HepG2 (cell line): ENCODE data around the gene KIAA1217. TPM values are rescaled to one million over a fixed set of nuclear protein-coding genes. Genes with fewer than 3 reads are reported as not detected.

Experiments used
- BCL6 ChIP-seq: IDR thresholded peaks from 2 replicates; pipeline ENCODE4 v1.6.1; 2016; ENCODE audit warnings: missing genetic modification reagents, missing compliant biosample characterization
- CBX1 ChIP-seq: IDR thresholded peaks from one replicate; pipeline ENCODE4 v1.6.1; 2016; ENCODE audit warnings: antibody characterized with exemption, low read depth
- ELK4 ChIP-seq: sonication (generic); formaldehyde crosslinking; IDR thresholded peaks from 2 replicates; pipeline ENCODE4 v1.9.0; 2021; ENCODE audit warnings: missing genetic modification reagents, borderline replicate concordance
- FOXJ3 ChIP-seq: sonication (generic); formaldehyde crosslinking; IDR thresholded peaks from 2 replicates; pipeline ENCODE4 v1.4.0; 2020; ENCODE audit warnings: missing genetic modification reagents, mild to moderate bottlenecking, borderline replicate concordance
- FOXM1 ChIP-seq: sonication (generic); formaldehyde crosslinking; IDR thresholded peaks from 2 replicates; pipeline ENCODE4 v1.5.0; 2020; ENCODE audit warnings: missing genetic modification reagents
- GATAD1 ChIP-seq: IDR thresholded peaks from 2 replicates; pipeline ENCODE4 v1.6.1; 2016; ENCODE audit warnings: missing genetic modification reagents, missing compliant biosample characterization
- KDM4B ChIP-seq: sonication (generic); formaldehyde crosslinking; IDR thresholded peaks from 2 replicates; pipeline ENCODE4 v1.4.0; 2020; ENCODE audit warnings: missing genetic modification reagents
- KLF16 ChIP-seq, 2 experiments: sonication (generic) in 1 of 2; formaldehyde crosslinking in 1 of 2; IDR thresholded peaks; 2 replicates each; pipeline versions ENCODE4 v1.6.1 to v1.8.0; 2016 to 2023; ENCODE audit warnings: missing genetic modification reagents in 2 of 2, missing compliant biosample characterization in 1 of 2
- MBD4 ChIP-seq: IDR thresholded peaks from 2 replicates; pipeline ENCODE4 v1.6.1; 2012; ENCODE audit warnings: low read length, inconsistent platforms, borderline replicate concordance
- MEIS2 ChIP-seq: sonication (generic); formaldehyde crosslinking; IDR thresholded peaks from 2 replicates; pipeline ENCODE4 v1.9.0; 2021; ENCODE audit warnings: mild to moderate bottlenecking, missing genetic modification reagents
- PHF21A ChIP-seq: sonication (generic); formaldehyde crosslinking; IDR thresholded peaks from 2 replicates; pipeline ENCODE4 v1.5.0; 2020; ENCODE audit warnings: mild to moderate bottlenecking, missing genetic modification reagents
- RARG ChIP-seq: sonication (generic); formaldehyde crosslinking; IDR thresholded peaks from 2 replicates; pipeline ENCODE4 v1.4.0; 2020; ENCODE audit warnings: low read depth, mild to moderate bottlenecking, missing genetic modification reagents
- RCOR2 ChIP-seq: IDR thresholded peaks from 2 replicates; pipeline ENCODE4 v1.6.1; 2016; ENCODE audit warnings: missing biosample characterization, missing genetic modification reagents
- RXRA ChIP-seq: sonication (generic); formaldehyde crosslinking; IDR thresholded peaks from 2 replicates; pipeline ENCODE4 v1.5.1; 2020; ENCODE audit warnings: missing genetic modification reagents
- TARDBP ChIP-seq: sonication (generic); formaldehyde crosslinking; IDR thresholded peaks from 2 replicates; pipeline ENCODE4 v1.8.0; 2022; ENCODE audit warnings: mild to moderate bottlenecking, missing genetic modification reagents
- YEATS4 ChIP-seq: sonication (generic); formaldehyde crosslinking; IDR thresholded peaks from 2 replicates; pipeline ENCODE4 v1.4.0; 2020; ENCODE audit warnings: missing genetic modification reagents, borderline replicate concordance
- ZFP41 ChIP-seq: sonication (generic); formaldehyde crosslinking; IDR thresholded peaks from 2 replicates; pipeline ENCODE4 v1.4.0; 2020; ENCODE audit warnings: mild to moderate bottlenecking, missing genetic modification reagents, borderline replicate concordance
- ZNF24 ChIP-seq: fragments of 450-650 bp; IDR thresholded peaks from 2 replicates; pipeline ENCODE4 v1.6.1; 2017; ENCODE audit warnings: antibody characterized with exemption, mild to moderate bottlenecking
- ZNF446 ChIP-seq: sonication (generic); formaldehyde crosslinking; IDR thresholded peaks from 2 replicates; pipeline ENCODE4 v1.5.0; 2020; ENCODE audit warnings: mild to moderate bottlenecking, missing genetic modification reagents
- ZNF614 ChIP-seq: IDR thresholded peaks from 2 replicates; pipeline ENCODE4 v1.6.1; 2018; ENCODE audit warnings: missing biosample characterization, missing genetic modification reagents, inconsistent platforms, borderline replicate concordance
- ZNF75D ChIP-seq: sonication (generic); formaldehyde crosslinking; IDR thresholded peaks from 2 replicates; pipeline ENCODE4 v1.8.1; 2023; ENCODE audit warnings: missing genetic modification reagents, mild to moderate bottlenecking, borderline replicate concordance
- ZNF883 ChIP-seq: sonication (generic); formaldehyde crosslinking; IDR thresholded peaks from 2 replicates; pipeline ENCODE4 v1.5.1; 2020; ENCODE audit warnings: mild to moderate bottlenecking, missing genetic modification reagents; ENCODE audit errors: not compliant biosample characterization
- ZSCAN12 ChIP-seq: sonication (generic); formaldehyde crosslinking; IDR thresholded peaks from 2 replicates; pipeline ENCODE4 v1.9.0; 2021; ENCODE audit warnings: mild to moderate bottlenecking, missing genetic modification reagents
- ZSCAN9 ChIP-seq: IDR thresholded peaks from 2 replicates; pipeline ENCODE4 v1.6.1; 2016; ENCODE audit warnings: borderline replicate concordance
- polyA plus RNA-seq, 8 experiments: library from polyadenylated mRNA; depleted of rRNA in 3 of 8; stranded (reverse) in 7 of 8; unstranded in 1 of 8; fragments of >200 nt; fragmentation: Illumina TruSeq in 4 of 8; extraction: Trizol in 4 of 8; gene quantifications; 2 replicates each; pipeline versions ENCODE4 v1.2.1 to v1.2.3, GENCODE V29; 2011 to 2016; ENCODE audit warnings: low read depth in 4 of 8, missing spikeins in 1 of 8, mixed read lengths in 1 of 8; ENCODE audit not compliant: insufficient read depth in 1 of 8
- total RNA-seq, 5 experiments: library from RNA; depleted of rRNA; stranded (reverse); fragments of >200 nt; fragmentation: Illumina TruSeq; extraction: Trizol; gene quantifications; 2 replicates each; pipeline ENCODE4 v1.2.3, GENCODE V29; 2016; ENCODE audit warnings: low read depth in 1 of 5
- TF ChIP-seq, protein P1 (sequence below): sonication (generic); formaldehyde crosslinking; IDR thresholded peaks from 2 replicates; pipeline ENCODE4 v1.8.1; 2023; ENCODE audit warnings: missing genetic modification reagents, inconsistent platforms, borderline replicate concordance
- TF ChIP-seq, protein P2 (sequence below): sonication (generic); formaldehyde crosslinking; IDR thresholded peaks from 2 replicates; pipeline ENCODE4 v1.4.0; 2020; ENCODE audit warnings: mild to moderate bottlenecking, low read depth, missing genetic modification reagents
- TF ChIP-seq, protein P3 (sequence below): sonication (generic); formaldehyde crosslinking; conservative IDR thresholded peaks from 2 replicates; pipeline ENCODE4 v1.4.0; 2020; ENCODE audit warnings: missing genetic modification reagents

The KIAA1217 gene
- total and polyA plus RNA-seq, 2 of the 13 experiments (the other 11 are each of a cell fraction or from before 2014, with no cell fraction given) = 4.6 to 10.9 TPM

DNA sequence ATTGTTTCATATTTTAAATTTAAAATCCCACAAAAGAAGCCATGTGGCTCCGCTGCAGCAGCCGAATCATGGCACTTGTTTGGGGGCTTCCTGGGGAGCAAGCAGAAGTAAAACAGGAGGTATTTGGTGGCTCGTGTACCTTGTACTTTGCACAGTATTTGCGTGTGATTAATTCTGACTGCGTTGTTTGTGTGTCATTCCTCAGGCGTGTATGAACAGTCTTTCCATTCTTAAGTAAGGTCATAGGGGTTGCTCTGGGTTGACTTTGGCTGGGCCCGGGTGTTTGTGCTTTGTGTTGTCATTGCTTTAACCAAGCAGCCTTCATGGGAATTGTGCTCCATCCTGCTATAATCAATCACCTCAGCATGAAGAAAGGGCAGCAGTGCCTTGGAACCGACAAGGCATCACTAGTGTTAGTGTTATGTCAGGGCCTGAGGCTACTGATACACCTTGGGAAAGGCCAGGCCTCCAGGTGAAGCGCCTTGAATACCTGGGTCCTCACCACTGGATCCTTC, 332.4 kb downstream of the KIAA1217 start (continued):
- TF ChIP-seq ZNF446 (CRISPR knock-in tag) = no peak
- TF ChIP-seq ELK4 (CRISPR knock-in tag) = no peak
- no peak for TF ChIP-seq ZNF75D (CRISPR knock-in tag)
- TF ChIP-seq ZNF24 = peak; percentile 17; the same call in 1 of the 2 replicates
- TF ChIP-seq, protein P1, sequence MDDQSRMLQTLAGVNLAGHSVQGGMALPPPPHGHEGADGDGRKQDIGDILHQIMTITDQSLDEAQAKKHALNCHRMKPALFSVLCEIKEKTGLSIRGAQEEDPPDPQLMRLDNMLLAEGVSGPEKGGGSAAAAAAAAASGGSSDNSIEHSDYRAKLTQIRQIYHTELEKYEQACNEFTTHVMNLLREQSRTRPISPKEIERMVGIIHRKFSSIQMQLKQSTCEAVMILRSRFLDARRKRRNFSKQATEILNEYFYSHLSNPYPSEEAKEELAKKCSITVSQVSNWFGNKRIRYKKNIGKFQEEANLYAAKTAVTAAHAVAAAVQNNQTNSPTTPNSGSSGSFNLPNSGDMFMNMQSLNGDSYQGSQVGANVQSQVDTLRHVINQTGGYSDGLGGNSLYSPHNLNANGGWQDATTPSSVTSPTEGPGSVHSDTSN = no peak
- TF ChIP-seq RCOR2 (CRISPR knock-in tag) = peak; percentile 73; the same call in 1 of the 2 replicates
- no peak for TF ChIP-seq FOXM1 (CRISPR knock-in tag)
- no peak for TF ChIP-seq ZSCAN12 (CRISPR knock-in tag)
- no peak for TF ChIP-seq ZNF883 (CRISPR knock-in tag)
- TF ChIP-seq, protein P2, sequence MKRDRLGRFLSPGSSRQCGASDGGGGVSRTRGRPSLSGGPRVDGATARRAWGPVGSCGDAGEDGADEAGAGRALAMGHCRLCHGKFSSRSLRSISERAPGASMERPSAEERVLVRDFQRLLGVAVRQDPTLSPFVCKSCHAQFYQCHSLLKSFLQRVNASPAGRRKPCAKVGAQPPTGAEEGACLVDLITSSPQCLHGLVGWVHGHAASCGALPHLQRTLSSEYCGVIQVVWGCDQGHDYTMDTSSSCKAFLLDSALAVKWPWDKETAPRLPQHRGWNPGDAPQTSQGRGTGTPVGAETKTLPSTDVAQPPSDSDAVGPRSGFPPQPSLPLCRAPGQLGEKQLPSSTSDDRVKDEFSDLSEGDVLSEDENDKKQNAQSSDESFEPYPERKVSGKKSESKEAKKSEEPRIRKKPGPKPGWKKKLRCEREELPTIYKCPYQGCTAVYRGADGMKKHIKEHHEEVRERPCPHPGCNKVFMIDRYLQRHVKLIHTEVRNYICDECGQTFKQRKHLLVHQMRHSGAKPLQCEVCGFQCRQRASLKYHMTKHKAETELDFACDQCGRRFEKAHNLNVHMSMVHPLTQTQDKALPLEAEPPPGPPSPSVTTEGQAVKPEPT (CRISPR knock-in tag) = no peak
- no peak for TF ChIP-seq RARG (CRISPR knock-in tag)
- TF ChIP-seq PHF21A (CRISPR knock-in tag) = peak; percentile 65; the same call in 1 of the 2 replicates
- no peak for TF ChIP-seq CBX1
- peak; percentile 83 for TF ChIP-seq RXRA (CRISPR knock-in tag)
- TF ChIP-seq KLF16 (CRISPR knock-in tag; IDR thresholded peaks at IDR 0.05) = peak in 1 of 2 experiments; percentile 64; a peak in 1 of 4 replicates
- TF ChIP-seq KDM4B (CRISPR knock-in tag) = no peak
- peak; percentile 64; the same call in 1 of the 2 replicates for TF ChIP-seq ZSCAN9 (CRISPR knock-in tag)
- 0 out of 2 replicates have a peak, but pooled peaks have one; percentile 41 for TF ChIP-seq YEATS4 (CRISPR knock-in tag)
- no peak for TF ChIP-seq TARDBP (CRISPR knock-in tag)
- TF ChIP-seq ZFP41 (CRISPR knock-in tag) = no peak
- peak; percentile 72; the same call in 1 of the 2 replicates for TF ChIP-seq MEIS2 (CRISPR knock-in tag)
- no peak for TF ChIP-seq MBD4
- TF ChIP-seq, protein P3, sequence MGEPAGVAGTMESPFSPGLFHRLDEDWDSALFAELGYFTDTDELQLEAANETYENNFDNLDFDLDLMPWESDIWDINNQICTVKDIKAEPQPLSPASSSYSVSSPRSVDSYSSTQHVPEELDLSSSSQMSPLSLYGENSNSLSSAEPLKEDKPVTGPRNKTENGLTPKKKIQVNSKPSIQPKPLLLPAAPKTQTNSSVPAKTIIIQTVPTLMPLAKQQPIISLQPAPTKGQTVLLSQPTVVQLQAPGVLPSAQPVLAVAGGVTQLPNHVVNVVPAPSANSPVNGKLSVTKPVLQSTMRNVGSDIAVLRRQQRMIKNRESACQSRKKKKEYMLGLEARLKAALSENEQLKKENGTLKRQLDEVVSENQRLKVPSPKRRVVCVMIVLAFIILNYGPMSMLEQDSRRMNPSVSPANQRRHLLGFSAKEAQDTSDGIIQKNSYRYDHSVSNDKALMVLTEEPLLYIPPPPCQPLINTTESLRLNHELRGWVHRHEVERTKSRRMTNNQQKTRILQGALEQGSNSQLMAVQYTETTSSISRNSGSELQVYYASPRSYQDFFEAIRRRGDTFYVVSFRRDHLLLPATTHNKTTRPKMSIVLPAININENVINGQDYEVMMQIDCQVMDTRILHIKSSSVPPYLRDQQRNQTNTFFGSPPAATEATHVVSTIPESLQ (CRISPR knock-in tag) = no peak
- TF ChIP-seq GATAD1 = peak; percentile 36; the same call in 1 of the 2 replicates
- peak; percentile 68 for TF ChIP-seq BCL6
- TF ChIP-seq ZNF614 (CRISPR knock-in tag) = peak; percentile 89
- peak; percentile 87 for TF ChIP-seq FOXJ3 (CRISPR knock-in tag)
